Measurements from ENCODE around the gene LBH. TPM values are rescaled to one million over a fixed set of nuclear protein-coding genes. Genes with fewer than 3 reads are reported as not detected.

LBH gene
- total RNA-seq, 2 donors from 2014 or later = 8.7 to 16.1 TPM

GRCh38 chr2:30280596-30281434, 49.5 kb downstream of the LBH start:
- no peak for TF ChIP-seq CTCF (IDR thresholded peaks at IDR 0.05)
- Histone ChIP-seq H3K4me3 (no peak overlapping the region), H3K9me3 (no peaks in the 10 kb centered on the region), H3K9ac (ENCODE audit: low read depth in 2 of 2, low read length in 2 of 2) (no peak overlapping the region), H3K36me3 (no peaks in the 10 kb centered on the region), H3K4me1 (no peaks in the 10 kb centered on the region), H3K27me3 (no peaks in the 10 kb centered on the region), H3K27ac (no peak overlapping the region)
- intact Hi-C loops (cut with DNase I) = no loop called here
- no peak for DNase-seq

- no peak overlapping the region for H3K27ac ChIP-seq
- no peaks in the 10 kb centered on the region for H3K9me3 ChIP-seq
- TF ChIP-seq CTCF (IDR thresholded peaks at IDR 0.05) = no peak
- no peaks in the 10 kb centered on the region for H3K27me3 ChIP-seq
- H3K4me3 ChIP-seq = no peak overlapping the region
- H3K4me1 ChIP-seq = no peaks in the 10 kb centered on the region
- H3K9ac ChIP-seq (ENCODE audit: low read depth in 2 of 2, low read length in 2 of 2) = no peak overlapping the region
- DNase-seq = no peak
- H3K36me3 ChIP-seq = no peaks in the 10 kb centered on the region
- intact Hi-C loops (cut with DNase I) = no loop called here
These were observed 50.7 kb downstream of the LBH start for GRCh38 chr2:30282081-30282480.

- TF ChIP-seq CTCF (IDR thresholded peaks at IDR 0.05) = no peak
- no peak overlapping the region for H3K4me3 ChIP-seq
- no peaks in the 10 kb centered on the region for H3K4me1 ChIP-seq
- H3K27ac ChIP-seq = no peak overlapping the region
- intact Hi-C loops (cut with DNase I) = no loop called here
- no peak overlapping the region for H3K9ac ChIP-seq (ENCODE audit: low read depth in 2 of 2, low read length in 2 of 2)
- H3K27me3 ChIP-seq = no peaks in the 10 kb centered on the region
- no peaks in the 10 kb centered on the region for H3K9me3 ChIP-seq
- H3K36me3 ChIP-seq = no peaks in the 10 kb centered on the region
- DNase-seq = no peak
These were observed 51.4 kb downstream of the LBH start for GRCh38 chr2:30282721-30283120.

GRCh38 chr2:30283931-30284565, 52.7 kb downstream of the LBH start:
- H3K4me3 ChIP-seq = no peak overlapping the region

GRCh38 chr2:30285758-30286157, 54.4 kb downstream of the LBH start:
- TF ChIP-seq CTCF (IDR thresholded peaks at IDR 0.05) = no peak
- no peaks in the 10 kb centered on the region for H3K27me3 ChIP-seq
- no peak overlapping the region for H3K27ac ChIP-seq
- no peak overlapping the region for H3K9ac ChIP-seq (ENCODE audit: low read depth in 2 of 2, low read length in 2 of 2)
- H3K36me3 ChIP-seq = no peaks in the 10 kb centered on the region
- no peaks in the 10 kb centered on the region for H3K4me1 ChIP-seq
- H3K4me3 ChIP-seq = no peak overlapping the region
- DNase-seq = no peak
- intact Hi-C loops (cut with DNase I) = no loop called here
- no peaks in the 10 kb centered on the region for H3K9me3 ChIP-seq

More at GRCh38 chr2:30283931-30284565, 52.7 kb downstream of the LBH start:
- no peak for TF ChIP-seq CTCF (IDR thresholded peaks at IDR 0.05)
- no peaks in the 10 kb centered on the region for H3K4me1 ChIP-seq
- no peaks in the 10 kb centered on the region for H3K36me3 ChIP-seq
- H3K27me3 ChIP-seq = no peaks in the 10 kb centered on the region
- no peak overlapping the region for H3K27ac ChIP-seq
- no peaks in the 10 kb centered on the region for H3K9me3 ChIP-seq
- H3K9ac ChIP-seq (ENCODE audit: low read depth in 2 of 2, low read length in 2 of 2) = no peak overlapping the region
- intact Hi-C loops (cut with DNase I) = no loop called here
- DNase-seq = no peak

Data from colonic mucosa (tissue), 4 donors.